GM18508 (cell line): ENCODE results near the gene DAAM2.

Experiments
- ATAC-seq: cut with Tn5 transposase; IDR thresholded peaks from one replicate; pipeline ENCODE4 v1.9.1; 2021; ENCODE audit warnings: moderate number of reproducible peaks; ENCODE audit not compliant: insufficient read depth, unreplicated experiment

DAAM2 gene

GRCh38 chr6:39942903-39943580 is 150.9 kb downstream of the DAAM2 start:
- ATAC-seq: no peak

- ATAC-seq: no peak
These were observed 153.4 kb downstream of the DAAM2 start for GRCh38 chr6:39945626-39946025.

GRCh38 chr6:39947611-39948068 is 155.5 kb downstream of the DAAM2 start:
- no peak for ATAC-seq

- no peak for ATAC-seq
These were observed 156.1 kb downstream of the DAAM2 start for GRCh38 chr6:39948199-39948791.

GRCh38 chr6:39950125-39950720 is 158.0 kb downstream of the DAAM2 start:
- no peak for ATAC-seq

- ATAC-seq: no peak
These were observed 159.0 kb downstream of the DAAM2 start for GRCh38 chr6:39951191-39951590.

- ATAC-seq: no peak
These were observed 159.5 kb downstream of the DAAM2 start for GRCh38 chr6:39951716-39952115.

- no peak for ATAC-seq
These were observed 160.0 kb downstream of the DAAM2 start for GRCh38 chr6:39952167-39952566.

GRCh38 chr6:39953076-39953618 is 161.0 kb downstream of the DAAM2 start:
- ATAC-seq: no peak
